ENCODE results near the gene SAE1. TPM values are rescaled to one million over a fixed set of nuclear protein-coding genes. Genes with fewer than 3 reads are reported as not detected.

SAE1 gene
- total and polyA plus RNA-seq, 12 donors: 11.9 to 60.2 (median 45.5) TPM

- Histone ChIP-seq H3K27ac (peak overlapping the region in 9 of 10 donors; percentile 24 to 65 (median 60)), H3K4me3 (no peak overlapping the region), H3K36me3 (peaks cover 0 to 77% (median 10%) of the 10 kb centered on the region in 9 donors), H3K9me3 (no peaks in the 10 kb centered on the region), H3K27me3 (no peaks in the 10 kb centered on the region), H3K4me1 (peaks cover 13 to 32% (median 23%) of the 10 kb centered on the region in 9 donors)
- DNase-seq (no peak), ATAC-seq (peak in 2 of 8 donors; percentile 11 to 23)
- WGBS, 2 donors: 79 to 81% methylated on average over 5 of the region's 5 CpGs
- intact Hi-C loops (cut with DNase I): no loop called here
- TF ChIP-seq CTCF (IDR thresholded peaks at IDR 0.05): no peak
Observed at GRCh38 chr19:47176071-47176626, 45.5 kb downstream of the SAE1 start.

GRCh38 chr19:47176627-47177090 is 46.0 kb downstream of the SAE1 start:
- TF ChIP-seq CTCF (IDR thresholded peaks at IDR 0.05): no peak
- WGBS, 2 donors: 33 to 39% methylated on average over 5 of the region's 5 CpGs
- peak; percentile 50 to 80 (median 64) for ATAC-seq
- no peaks in the 10 kb centered on the region for H3K27me3 ChIP-seq
- peaks cover 13 to 35% (median 23%) of the 10 kb centered on the region in 9 donors for H3K4me1 ChIP-seq
- DNase-seq: peak in 1 of 2 donors; percentile 16
- H3K27ac ChIP-seq: peak overlapping the region in 9 of 10 donors; percentile 24 to 65 (median 60)
- intact Hi-C loops (cut with DNase I): no loop called here
- H3K4me3 ChIP-seq: no peak overlapping the region
- H3K36me3 ChIP-seq: peaks cover 0 to 77% (median 10%) of the 10 kb centered on the region in 9 donors
- H3K9me3 ChIP-seq: no peaks in the 10 kb centered on the region

- Histone ChIP-seq H3K27me3 (no peaks in the 10 kb centered on the region), H3K9me3 (no peaks in the 10 kb centered on the region), H3K4me1 (peaks cover 13 to 54% (median 41%) of the 10 kb centered on the region in 9 donors), H3K27ac (no peak overlapping the region), H3K36me3 (peaks cover 0 to 74% (median 0%) of the 10 kb centered on the region in 9 donors), H3K4me3 (no peak overlapping the region)
- WGBS, 2 donors: 79 to 81% methylated on average over 4 of the region's 4 CpGs
- TF ChIP-seq CTCF (IDR thresholded peaks at IDR 0.05): no peak
- DNase-seq: no peak
- intact Hi-C loops (cut with DNase I): no loop called here
- no peak for ATAC-seq
Observed at GRCh38 chr19:47179653-47180310, 49.1 kb downstream of the SAE1 start.

GRCh38 chr19:47183601-47184000 is 53.0 kb downstream of the SAE1 start:
- Histone ChIP-seq H3K36me3 (peaks cover 0 to 75% (median 0%) of the 10 kb centered on the region in 9 donors), H3K9me3 (no peaks in the 10 kb centered on the region), H3K4me1 (peaks cover 0 to 27% (median 17%) of the 10 kb centered on the region in 9 donors), H3K27ac (peak overlapping the region in 6 of 10 donors; percentile 15 to 73 (median 58)), H3K27me3 (no peaks in the 10 kb centered on the region), H3K4me3 (no peak overlapping the region)
- TF ChIP-seq CTCF (IDR thresholded peaks at IDR 0.05): no peak
- no peak for DNase-seq
- 30 to 35% methylated on average over 2 of the region's 2 CpGs for WGBS, 2 donors
- peak in 4 of 8 donors; percentile 38 to 45 (median 44) for ATAC-seq
- intact Hi-C loops (cut with DNase I): no loop called here

Data from heart right ventricle (tissue), 16 donors.